NCI-H128 (cell line): Measurements from ENCODE around the gene PLK5.

ENCODE experiments used
- DNase-seq: peaks from one replicate; lab custom pipeline; 2025; ENCODE audit not compliant: unreplicated experiment; lab: John Stamatoyannopoulos, UW

PLK5 gene

DNA sequence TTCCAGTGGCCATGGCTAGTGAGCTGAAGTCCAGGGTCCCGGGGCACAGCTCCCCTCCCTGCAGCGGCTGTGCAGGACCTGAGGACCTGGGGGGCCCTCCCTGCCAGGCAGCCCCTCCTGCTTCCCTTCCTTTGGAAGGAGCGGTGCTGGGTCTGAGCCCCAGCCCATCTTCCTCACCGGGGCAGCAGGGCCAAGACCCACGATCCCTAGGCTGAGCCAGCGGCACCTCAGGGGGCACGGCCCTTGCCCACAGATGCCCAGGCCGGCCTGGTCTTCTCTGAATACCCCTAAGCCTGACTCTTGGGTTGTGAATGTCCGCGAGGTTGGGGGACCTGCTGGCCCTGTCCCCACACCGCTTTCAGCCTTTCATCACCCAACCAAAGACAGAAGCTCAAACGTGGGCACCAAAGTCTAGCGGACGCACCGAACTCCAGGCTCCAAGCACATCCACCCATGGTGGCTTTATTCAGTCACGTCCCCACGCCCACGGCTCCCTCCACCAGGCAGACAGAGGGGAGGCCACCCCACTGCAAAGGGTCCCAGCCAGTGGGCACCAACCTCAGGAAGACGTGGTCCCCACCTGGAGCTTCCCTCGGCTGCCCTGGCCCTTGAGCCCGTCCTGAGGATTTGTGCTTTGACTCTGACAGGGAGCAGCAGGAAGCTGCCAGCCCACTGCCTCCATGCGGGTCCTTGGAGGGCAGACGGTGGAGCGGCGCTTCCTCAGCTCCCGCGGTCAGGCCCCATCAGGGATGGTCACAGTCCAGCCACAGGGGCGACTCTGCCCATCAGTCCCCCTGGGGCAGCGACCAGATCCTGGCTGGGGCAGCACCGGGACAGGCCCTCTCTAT is 52.6 kb downstream of the PLK5 start:
- no peak for DNase-seq

- peak; percentile 36 for DNase-seq
These were observed 53.4 kb downstream of the PLK5 start for GRCh38 chr19:1577090-1577928.

DNA sequence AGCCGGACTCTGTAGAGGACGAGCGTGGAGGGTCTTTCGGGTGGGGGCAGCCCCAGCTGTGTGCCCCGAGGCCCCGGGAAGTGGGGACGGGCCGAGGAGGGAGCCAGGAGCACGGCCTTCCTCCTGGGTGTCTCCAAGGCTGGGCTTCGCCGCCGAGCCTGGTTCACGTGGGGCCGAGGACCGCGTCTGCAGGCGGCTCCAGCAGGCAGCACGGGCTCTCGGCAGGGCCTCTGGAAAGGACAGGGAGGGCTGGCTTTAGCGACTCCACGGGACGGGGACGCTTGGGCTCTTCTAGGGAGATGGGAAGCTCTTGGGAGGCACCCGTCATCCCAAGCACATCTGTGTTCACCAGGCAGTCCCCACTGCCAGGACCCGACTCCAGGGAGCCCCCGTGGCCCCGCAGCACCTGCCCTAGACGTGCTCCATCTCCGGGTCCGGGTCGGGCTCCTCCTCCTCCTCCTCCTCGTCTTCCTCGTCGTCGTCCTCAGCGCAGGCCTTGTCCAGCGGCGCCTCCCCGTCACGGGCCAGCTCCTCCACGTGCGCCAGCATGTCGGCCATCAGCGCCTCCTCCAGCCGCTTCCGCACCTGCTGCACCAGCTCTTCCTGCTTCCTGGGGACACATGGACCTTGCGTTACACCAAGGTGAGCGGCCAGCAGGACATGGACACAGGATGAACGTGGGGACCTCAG is 54.2 kb downstream of the PLK5 start:
- DNase-seq: no peak

DNA sequence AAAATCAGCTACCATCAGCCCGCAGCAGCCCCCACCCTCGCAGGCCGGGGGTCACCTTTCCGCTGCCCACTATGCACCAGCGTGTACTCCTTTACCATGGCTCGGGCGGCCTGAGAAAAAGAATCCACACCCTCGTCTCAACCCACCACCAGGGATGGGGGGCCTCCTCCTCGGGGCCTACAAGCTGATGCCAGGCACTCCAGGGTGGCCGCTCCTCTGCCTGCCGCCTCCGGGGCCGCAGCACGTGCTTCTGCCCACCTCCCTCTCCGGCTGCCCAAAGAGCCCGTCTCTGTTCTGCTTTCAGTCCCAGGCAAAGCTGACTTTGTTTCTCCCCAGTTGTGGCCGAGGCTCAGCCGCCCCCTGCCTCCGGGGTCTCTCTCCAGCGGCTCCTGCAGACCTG is 55.3 kb downstream of the PLK5 start:
- DNase-seq: no peak

- DNase-seq: no peak
These were observed 56.5 kb downstream of the PLK5 start for GRCh38 chr19:1580382-1580781.

- DNase-seq: no peak
These were observed 57.1 kb downstream of the PLK5 start for GRCh38 chr19:1580957-1581356.

DNA sequence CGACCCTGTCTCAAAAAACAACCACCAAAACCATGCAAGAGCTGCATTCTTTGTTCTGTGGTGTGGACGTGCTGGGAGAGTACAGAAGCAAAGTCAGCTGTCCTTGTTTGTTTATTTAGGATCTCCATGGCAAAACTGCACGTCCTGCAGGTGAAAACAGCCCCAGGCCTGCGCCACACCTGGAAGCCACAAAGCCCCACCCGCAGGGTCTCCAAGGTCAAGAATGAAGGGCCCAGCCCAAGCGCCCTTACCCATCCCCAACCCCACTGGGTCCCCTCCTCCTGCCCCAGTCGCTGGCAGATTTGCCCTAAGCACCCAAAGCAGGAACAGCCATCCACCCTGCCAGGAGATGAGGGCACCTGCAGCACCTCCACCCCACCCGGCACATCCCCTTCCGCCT is 58.3 kb downstream of the PLK5 start:
- no peak for DNase-seq

GRCh38 chr19:1584500-1585242 is 60.8 kb downstream of the PLK5 start:
- no peak for DNase-seq

- DNase-seq: no peak
These were observed 61.3 kb downstream of the PLK5 start for GRCh38 chr19:1585243-1585580.
